RPMI7951 (cell line): ENCODE results near the gene HSD17B14. TPM values are rescaled to one million over a fixed set of nuclear protein-coding genes. Genes with fewer than 3 reads are reported as not detected.

ENCODE experiments used
- total RNA-seq: library from RNA; depleted of rRNA; stranded (reverse); fragments of >200 nt; shearing (Covaris generic); gene quantifications from 2 replicates; pipeline ENCODE4 v1.2.3, GENCODE V29; 2014; rRNA removed

The HSD17B14 gene
- total RNA-seq, 1 experiment from 2014 or later: 0.84 TPM

Other genes starting within 250 kb of the HSD17B14 start
- not detected in 2 replicates for gene SPACA4, start 229.7 kb downstream of the HSD17B14 start, total RNA-seq
- 1.6 TPM in 1 of 2 replicates, not detected in the other for gene FAM83E, start 221.4 kb downstream of the HSD17B14 start, total RNA-seq
- gene RPL18, start 217.3 kb downstream of the HSD17B14 start, total RNA-seq: 2,104 and 2,291 TPM in 2 replicates
- gene SPHK2, start 217.0 kb downstream of the HSD17B14 start, total RNA-seq: 4.7 and 7.7 TPM in 2 replicates
- 16.6 and 17.2 TPM in 2 replicates for gene DBP, start 199.1 kb downstream of the HSD17B14 start, total RNA-seq
- 2.1 and 3.8 TPM in 2 replicates for gene CA11, start 190.3 kb downstream of the HSD17B14 start, total RNA-seq
- gene NTN5, start 163.5 kb downstream of the HSD17B14 start, total RNA-seq: 0.39 TPM in 1 of 2 replicates, not detected in the other
- not detected in 2 replicates for gene FUT2, start 140.5 kb downstream of the HSD17B14 start, total RNA-seq
- 0.24 and 0.39 TPM in 2 replicates for gene MAMSTR, start 116.8 kb downstream of the HSD17B14 start, total RNA-seq
- 1.9 and 2.3 TPM in 2 replicates for gene RASIP1, start 95.9 kb downstream of the HSD17B14 start, total RNA-seq
- 0.12 TPM in 1 of 2 replicates, not detected in the other for gene IZUMO1, start 89.6 kb downstream of the HSD17B14 start, total RNA-seq
- gene FUT1, start 83.8 kb downstream of the HSD17B14 start, total RNA-seq: 0.60 and 0.78 TPM in 2 replicates
- gene FGF21, start 81.0 kb downstream of the HSD17B14 start, total RNA-seq: not detected in 2 replicates
- gene BCAT2, start 25.5 kb downstream of the HSD17B14 start, total RNA-seq: 61.9 and 63.8 TPM in 2 replicates
- gene PLEKHA4, start 32.1 kb upstream of the HSD17B14 start, total RNA-seq: 1.8 and 4.4 TPM in 2 replicates
- gene PPP1R15A, start 35.9 kb upstream of the HSD17B14 start, total RNA-seq: 25.7 and 27.3 TPM in 2 replicates
- not detected in 2 replicates for gene TULP2, start 62.3 kb upstream of the HSD17B14 start, total RNA-seq
- 203 and 249 TPM in 2 replicates for gene NUCB1, start 63.8 kb upstream of the HSD17B14 start, total RNA-seq
- gene DHDH, start 97.2 kb upstream of the HSD17B14 start, total RNA-seq: not detected in 2 replicates
- 66.6 and 98.1 TPM in 2 replicates for gene BAX, start 118.4 kb upstream of the HSD17B14 start, total RNA-seq
- gene FTL, start 128.8 kb upstream of the HSD17B14 start, total RNA-seq: 4,698 and 4,789 TPM in 2 replicates
- gene GYS1, start 156.8 kb upstream of the HSD17B14 start, total RNA-seq: 47.6 and 60.1 TPM in 2 replicates
- gene RUVBL2, start 157.4 kb upstream of the HSD17B14 start, total RNA-seq: 384 and 389 TPM in 2 replicates
- gene LHB, start 180.6 kb upstream of the HSD17B14 start, total RNA-seq: 0.68 TPM in 1 of 2 replicates, not detected in the other
- gene CGB3, start 187.8 kb upstream of the HSD17B14 start, total RNA-seq: not detected in 2 replicates
- not detected in 2 replicates for gene CGB2, start 195.4 kb upstream of the HSD17B14 start, total RNA-seq
- not detected in 2 replicates for gene CGB1, start 200.4 kb upstream of the HSD17B14 start, total RNA-seq
- not detected in 2 replicates for gene CGB5, start 207.4 kb upstream of the HSD17B14 start, total RNA-seq
- gene CGB8, start 212.6 kb upstream of the HSD17B14 start, total RNA-seq: not detected in 2 replicates
- gene CGB7, start 221.3 kb upstream of the HSD17B14 start, total RNA-seq: 0.10 and 0.72 TPM in 2 replicates
- not detected in 2 replicates for gene NTF4, start 228.3 kb upstream of the HSD17B14 start, total RNA-seq
- not detected in 2 replicates for gene KCNA7, start 236.2 kb upstream of the HSD17B14 start, total RNA-seq
- gene SNRNP70, start 249.0 kb upstream of the HSD17B14 start, total RNA-seq: 111 and 119 TPM in 2 replicates